Astrocyte (in vitro differentiated cells and primary cell): ENCODE results near the gene CNTN5.

Experiments used
- EZH2 ChIP-seq: IDR thresholded peaks from 2 replicates; pipeline ENCODE4 v1.6.1; 2012; ENCODE audit warnings: mild to moderate bottlenecking, low read length, inconsistent platforms; ENCODE audit not compliant: insufficient read depth
- TF ChIP-seq, protein P1 (sequence below): IDR thresholded peaks from 2 replicates; pipeline ENCODE4 v1.5.1; 2011; ENCODE audit warnings: low read depth, mild to moderate bottlenecking, inconsistent platforms, low read length, moderate library complexity; ENCODE audit not compliant: insufficient read depth

DNA sequence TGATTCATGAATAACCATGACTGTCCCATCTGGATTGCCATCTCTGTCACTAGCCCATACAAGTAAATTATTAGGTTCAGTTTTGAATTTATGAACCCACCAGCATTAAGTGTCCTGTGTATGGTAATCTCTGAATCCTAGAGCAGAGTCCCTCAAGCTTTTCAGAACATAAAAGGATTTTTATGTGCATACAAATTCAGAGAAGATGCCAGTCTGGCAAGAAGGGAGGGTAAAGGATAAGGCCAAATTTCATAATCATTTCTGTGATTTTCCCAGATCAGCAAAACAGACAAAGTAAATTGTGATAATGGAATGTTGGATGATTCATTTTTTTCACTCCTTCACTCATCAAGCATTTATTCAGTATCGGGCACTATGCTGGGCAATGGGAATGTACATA lies 1295.2 kb downstream of the CNTN5 start:
- TF ChIP-seq, protein P1, sequence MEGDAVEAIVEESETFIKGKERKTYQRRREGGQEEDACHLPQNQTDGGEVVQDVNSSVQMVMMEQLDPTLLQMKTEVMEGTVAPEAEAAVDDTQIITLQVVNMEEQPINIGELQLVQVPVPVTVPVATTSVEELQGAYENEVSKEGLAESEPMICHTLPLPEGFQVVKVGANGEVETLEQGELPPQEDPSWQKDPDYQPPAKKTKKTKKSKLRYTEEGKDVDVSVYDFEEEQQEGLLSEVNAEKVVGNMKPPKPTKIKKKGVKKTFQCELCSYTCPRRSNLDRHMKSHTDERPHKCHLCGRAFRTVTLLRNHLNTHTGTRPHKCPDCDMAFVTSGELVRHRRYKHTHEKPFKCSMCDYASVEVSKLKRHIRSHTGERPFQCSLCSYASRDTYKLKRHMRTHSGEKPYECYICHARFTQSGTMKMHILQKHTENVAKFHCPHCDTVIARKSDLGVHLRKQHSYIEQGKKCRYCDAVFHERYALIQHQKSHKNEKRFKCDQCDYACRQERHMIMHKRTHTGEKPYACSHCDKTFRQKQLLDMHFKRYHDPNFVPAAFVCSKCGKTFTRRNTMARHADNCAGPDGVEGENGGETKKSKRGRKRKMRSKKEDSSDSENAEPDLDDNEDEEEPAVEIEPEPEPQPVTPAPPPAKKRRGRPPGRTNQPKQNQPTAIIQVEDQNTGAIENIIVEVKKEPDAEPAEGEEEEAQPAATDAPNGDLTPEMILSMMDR: no peak
- no peak for TF ChIP-seq EZH2
